B cell (primary cell): ENCODE data around the gene TLE5. TPM values are rescaled to one million over a fixed set of nuclear protein-coding genes. Genes with fewer than 3 reads are reported as not detected.

ENCODE experiments used
- ATAC-seq: fragments of 200-7000 bp; cut with Tn5 transposase; one replicate; pipeline ENCODE4 v1.10.0; 2021; ENCODE audit warnings: low read depth, mild to moderate bottlenecking, moderate number of reproducible peaks, moderate library complexity
- CTCF ChIA-PET: fragments of 350-600 bp; sonication (Branson Sonifier 250); formaldehyde crosslinking; loops from one replicate; lab custom pipeline; 2021; ENCODE audit warnings: antibody characterized with exemption, inconsistent platforms; lab: Charles Lee
- POLR2A ChIA-PET: fragments of 350-600 bp; sonication (Branson Sonifier 250); formaldehyde crosslinking; loops from one replicate; lab custom pipeline; 2021; ENCODE audit warnings: antibody characterized with exemption; lab: Charles Lee
- DNase-seq: peaks from one replicate; pipeline ENCODE4 v3.0.0; 2013
- H2AFZ ChIP-seq: 2 replicates; pipeline ENCODE4 v1.6.1; 2012; ENCODE audit warnings: mild to moderate bottlenecking, low read depth, low read length; ENCODE audit not compliant: insufficient read depth, poor library complexity, severe bottlenecking
- H3K27ac ChIP-seq, 2 donors: 1 replicate in 1 of 2; 2 replicates in 1 of 2; pipeline ENCODE4 v1.5.1; 2012 to 2013; ENCODE audit warnings: low read length in 2 of 2, mild to moderate bottlenecking in 2 of 2, moderate library complexity in 1 of 2
- H3K27me3 ChIP-seq, 4 experiments: fragments of 200-600 bp in 1 of 4; sonication (generic) in 1 of 4; replicated peaks in 1 of 4; 1 replicate in 2 of 4; 2 replicates in 2 of 4; pipeline versions ENCODE4 v1.6.1 to v1.7.0; 2013 to 2016; ENCODE audit warnings: low read length in 3 of 4, mild to moderate bottlenecking in 2 of 4, mixed read lengths in 1 of 4, moderate library complexity in 1 of 4; ENCODE audit not compliant: insufficient read depth in 4 of 4, control insufficient read depth in 3 of 4; ENCODE audit errors: control extremely low read depth in 1 of 4
- H3K36me3 ChIP-seq, 2 experiments: replicated peaks in 1 of 2; 1 replicate in 1 of 2; 2 replicates in 1 of 2; pipeline versions ENCODE4 v1.6.1 to v1.7.1; 2013; ENCODE audit warnings: low read length in 1 of 2; ENCODE audit not compliant: insufficient read depth in 2 of 2, control insufficient read depth in 1 of 2; ENCODE audit errors: control extremely low read depth in 1 of 2, extremely low read depth in 1 of 2
- H3K4me1 ChIP-seq, 2 donors: fragments of 200-600 bp in 1 of 2; sonication (generic) in 1 of 2; 1 replicate in 1 of 2; 2 replicates in 1 of 2; pipeline versions ENCODE4 v1.5.1 to v1.6.1; 2013 to 2017; ENCODE audit warnings: low read length in 2 of 2; ENCODE audit not compliant: control insufficient read depth in 2 of 2, insufficient read depth in 2 of 2
- H3K4me2 ChIP-seq: replicated peaks from 2 replicates; pipeline ENCODE3; 2012; ENCODE audit warnings: mild to moderate bottlenecking, low read depth, low read length; ENCODE audit not compliant: poor library complexity, severe bottlenecking
- H3K4me3 ChIP-seq, 5 experiments: fragments of 200-600 bp in 1 of 5; sonication (generic) in 1 of 5; 1 replicate in 3 of 5; 2 replicates in 2 of 5; pipeline versions ENCODE4 v1.5.1 to v1.7.0; 2011 to 2016; ENCODE audit warnings: low read length in 4 of 5, mild to moderate bottlenecking in 4 of 5, low read depth in 2 of 5, control low read depth in 1 of 5, moderate library complexity in 1 of 5; ENCODE audit not compliant: insufficient read depth in 1 of 5; ENCODE audit errors: control extremely low read depth in 1 of 5, extremely low read depth in 1 of 5
- H3K79me2 ChIP-seq: fragments of 200-600 bp; sonication (generic); one replicate; pipeline ENCODE4 v1.6.0; 2016; ENCODE audit warnings: low read length; ENCODE audit not compliant: control insufficient read depth, insufficient read depth
- H3K9ac ChIP-seq: fragments of 200-600 bp; sonication (generic); 2 replicates; pipeline ENCODE4 v1.6.1; 2017; ENCODE audit warnings: mild to moderate bottlenecking, low read length, moderate library complexity
- H3K9me3 ChIP-seq, 3 donors: one replicate each; pipeline versions ENCODE4 v1.6.1 to v1.7.1; 2013; ENCODE audit warnings: low read length in 2 of 3; ENCODE audit not compliant: control insufficient read depth in 2 of 3, insufficient read depth in 1 of 3; ENCODE audit errors: control extremely low read depth in 1 of 3
- H4K20me1 ChIP-seq: 2 replicates; pipeline ENCODE4 v1.6.0; 2012; ENCODE audit warnings: mild to moderate bottlenecking, low read length; ENCODE audit not compliant: insufficient read depth, control insufficient read depth, poor library complexity, severe bottlenecking
- H3K27ac Mint-ChIP-seq: one replicate; pipeline ENCODE4 v1.8.0; 2021; ENCODE audit warnings: mixed read lengths
- H3K27me3 Mint-ChIP-seq: one replicate; pipeline ENCODE4 v1.8.0; 2021; ENCODE audit warnings: mixed read lengths
- H3K4me1 Mint-ChIP-seq: one replicate; pipeline ENCODE4 v1.8.0; 2021; ENCODE audit warnings: mixed read lengths
- H3K4me3 Mint-ChIP-seq: one replicate; pipeline ENCODE4 v1.8.0; 2021; ENCODE audit warnings: mixed read lengths
- H3K9me3 Mint-ChIP-seq: one replicate; pipeline ENCODE4 v1.8.0; 2022; ENCODE audit warnings: mixed read lengths; ENCODE audit not compliant: insufficient read depth
- EZH2 ChIP-seq: IDR thresholded peaks from 2 replicates; pipeline ENCODE4 v1.6.1; 2012; ENCODE audit warnings: borderline replicate concordance, low read depth, mild to moderate bottlenecking, moderate library complexity, low read length; ENCODE audit not compliant: insufficient read depth, poor library complexity, severe bottlenecking
- WGBS: methylation state at CpG from one replicate; pipeline ENCODE4 v1.1.5; 2013; ENCODE audit warnings: missing lambda C conversion rate; ENCODE audit not compliant: insufficient coverage; 5-methylcytosine and 5-hydroxymethylcytosine counted together
- intact Hi-C: fragments of 100-400 bp; cut with micrococcal nuclease; formaldehyde crosslinking; loops from one replicate; pipeline ENCODE4 v1.10.0; 2022
- polyA plus RNA-seq: library from polyadenylated mRNA; depleted of rRNA; stranded (reverse); fragments of >200 nt; gene quantifications from 2 replicates; pipeline ENCODE4 v1.2.3, GENCODE V29; 2012
- total RNA-seq, 2 donors: library from RNA; stranded (reverse); fragments of 120-200 nt in 1 of 2; gene quantifications; 1 replicate in 1 of 2; 2 replicates in 1 of 2; pipeline versions ENCODE4 v1.2.3 to v1.2.4, GENCODE V29; 2013 to 2022
- TF ChIP-seq, protein P1 (sequence below): fragments of 200-600 bp; IDR thresholded peaks from one replicate; pipeline ENCODE4 v1.8.0; 2022; ENCODE audit warnings: antibody characterized with exemption, mild to moderate bottlenecking

TLE5 gene
- total and polyA plus RNA-seq, 2 donors (not counting 1 experiment from before 2014, with no cell fraction given), result 697 to 1,132 TPM

DNA sequence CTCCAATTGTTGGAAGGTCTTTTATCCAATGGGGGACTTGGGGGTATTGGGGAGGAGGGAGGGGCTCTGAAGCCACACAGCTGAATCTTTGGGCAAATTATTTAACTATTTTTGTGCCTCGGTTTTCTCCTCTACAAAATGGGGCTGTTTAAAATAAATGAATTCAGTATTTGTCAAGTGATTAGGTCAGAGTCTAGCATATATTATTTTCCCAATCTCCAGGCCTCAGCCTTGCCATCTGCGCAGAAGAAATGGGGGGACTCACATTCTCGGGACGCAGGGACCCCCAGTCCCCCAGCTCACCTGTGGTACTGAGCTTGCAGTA is 1.5 kb downstream of the TLE5 start:
- peaks cover 51% of the 10 kb centered on the region for H3K4me1 Mint-ChIP-seq
- H4K20me1 ChIP-seq, result peaks cover 49% of the 10 kb centered on the region
- WGBS, result 9% methylated on average over 3 of the region's 4 CpGs
- H3K27ac ChIP-seq, result peak overlapping the region; percentile 76
- H3K4me1 ChIP-seq, result peaks cover 37 to 67% of the 10 kb centered on the region in 2 donors
- DNase-seq (no peak), ATAC-seq (no peak)
- no peak for TF ChIP-seq EZH2
- TF ChIP-seq, protein P1, sequence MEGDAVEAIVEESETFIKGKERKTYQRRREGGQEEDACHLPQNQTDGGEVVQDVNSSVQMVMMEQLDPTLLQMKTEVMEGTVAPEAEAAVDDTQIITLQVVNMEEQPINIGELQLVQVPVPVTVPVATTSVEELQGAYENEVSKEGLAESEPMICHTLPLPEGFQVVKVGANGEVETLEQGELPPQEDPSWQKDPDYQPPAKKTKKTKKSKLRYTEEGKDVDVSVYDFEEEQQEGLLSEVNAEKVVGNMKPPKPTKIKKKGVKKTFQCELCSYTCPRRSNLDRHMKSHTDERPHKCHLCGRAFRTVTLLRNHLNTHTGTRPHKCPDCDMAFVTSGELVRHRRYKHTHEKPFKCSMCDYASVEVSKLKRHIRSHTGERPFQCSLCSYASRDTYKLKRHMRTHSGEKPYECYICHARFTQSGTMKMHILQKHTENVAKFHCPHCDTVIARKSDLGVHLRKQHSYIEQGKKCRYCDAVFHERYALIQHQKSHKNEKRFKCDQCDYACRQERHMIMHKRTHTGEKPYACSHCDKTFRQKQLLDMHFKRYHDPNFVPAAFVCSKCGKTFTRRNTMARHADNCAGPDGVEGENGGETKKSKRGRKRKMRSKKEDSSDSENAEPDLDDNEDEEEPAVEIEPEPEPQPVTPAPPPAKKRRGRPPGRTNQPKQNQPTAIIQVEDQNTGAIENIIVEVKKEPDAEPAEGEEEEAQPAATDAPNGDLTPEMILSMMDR, result no peak
- H3K27me3 ChIP-seq, result no peaks in the 10 kb centered on the region
- H2AFZ ChIP-seq, result peak overlapping the region; percentile 54
- peak overlapping the region; percentile 92 for H3K4me3 Mint-ChIP-seq
- no peaks in the 10 kb centered on the region for H3K9me3 Mint-ChIP-seq
- peaks cover 6 to 45% of the 10 kb centered on the region in 2 experiments for H3K36me3 ChIP-seq
- POLR2A ChIA-PET, result interaction anchor here (0.6 to 4.0 kb wide), 9 partner anchors 8 to 584 kb away, joined by 3 to 35 read pairs (median 4); no protein-coding TSS in a partner anchor
- peak overlapping the region; percentile 83 for H3K4me2 ChIP-seq
- H3K79me2 ChIP-seq, result peaks cover 39% of the 10 kb centered on the region
- intact Hi-C loops, result loop anchor here (1.0 to 10.0 kb wide), 3 partner anchors 26 to 124 kb away; partner anchors contain the start of genes GNA11 and NCLN
- H3K9me3 ChIP-seq, result no peaks in the 10 kb centered on the region
- peak overlapping the region; percentile 96 for H3K27ac Mint-ChIP-seq
- H3K4me3 ChIP-seq, result peak overlapping the region; percentile 55 to 85 (median 80)
- H3K9ac ChIP-seq, result peak overlapping the region; percentile 77
- CTCF ChIA-PET, result interaction anchor here (0.5 to 4.6 kb wide), 10 partner anchors 13 to 105 kb away, joined by 3 to 32 read pairs (median 4); partner anchors contain the start of gene GNA11
- H3K27me3 Mint-ChIP-seq, result no peaks in the 10 kb centered on the region

GRCh38 chr19:3059653-3060052 is 2.6 kb downstream of the TLE5 start:
- H3K27ac ChIP-seq, result peak overlapping the region; percentile 15 to 16

More at GRCh38 chr19:3059653-3060052, 2.6 kb downstream of the TLE5 start:
- peak overlapping the region; percentile 92 for H3K4me3 Mint-ChIP-seq
- H3K27me3 Mint-ChIP-seq, result no peaks in the 10 kb centered on the region
- Histone ChIP-seq H3K9me3 (no peaks in the 10 kb centered on the region), H2AFZ (no peak overlapping the region), H3K9ac (no peak overlapping the region), H3K79me2 (peaks cover 39% of the 10 kb centered on the region), H3K36me3 (peaks cover 10 to 57% of the 10 kb centered on the region in 2 experiments), H3K4me2 (peak overlapping the region; percentile 83), H4K20me1 (peaks cover 61% of the 10 kb centered on the region), H3K4me1 (peaks cover 26 to 56% of the 10 kb centered on the region in 2 donors), H3K4me3 (peak overlapping the region in 1 of 5 experiments; percentile 80), H3K27me3 (no peaks in the 10 kb centered on the region)
- no peak for DNase-seq
- CTCF ChIA-PET, result interaction anchor here (0.9 to 4.6 kb wide), 4 partner anchors 12 to 44 kb away, joined by 3 to 32 read pairs (median 9); no protein-coding TSS in a partner anchor
- H3K27ac Mint-ChIP-seq, result peak overlapping the region; percentile 96
- WGBS, result 90% methylated on average over 16 of the region's 16 CpGs
- TF ChIP-seq EZH2, result no peak
- TF ChIP-seq, protein P1, result no peak
- no peak for ATAC-seq
- H3K9me3 Mint-ChIP-seq, result no peaks in the 10 kb centered on the region
- H3K4me1 Mint-ChIP-seq, result peaks cover 45% of the 10 kb centered on the region
- intact Hi-C loops, result loop anchor here (10.0 kb wide), 1 partner anchor 125 kb away; the partner anchor contains the start of gene NCLN
- POLR2A ChIA-PET, result interaction anchor here (0.6 to 4.0 kb wide), 3 partner anchors 9 to 100 kb away, joined by 3 to 35 read pairs (median 5); no protein-coding TSS in a partner anchor
